ENCODE measurements around the gene EPN2.
A peak's percentile ranks its signal among the peaks of the same experiment; 100 is the strongest.

EPN2 gene

DNA sequence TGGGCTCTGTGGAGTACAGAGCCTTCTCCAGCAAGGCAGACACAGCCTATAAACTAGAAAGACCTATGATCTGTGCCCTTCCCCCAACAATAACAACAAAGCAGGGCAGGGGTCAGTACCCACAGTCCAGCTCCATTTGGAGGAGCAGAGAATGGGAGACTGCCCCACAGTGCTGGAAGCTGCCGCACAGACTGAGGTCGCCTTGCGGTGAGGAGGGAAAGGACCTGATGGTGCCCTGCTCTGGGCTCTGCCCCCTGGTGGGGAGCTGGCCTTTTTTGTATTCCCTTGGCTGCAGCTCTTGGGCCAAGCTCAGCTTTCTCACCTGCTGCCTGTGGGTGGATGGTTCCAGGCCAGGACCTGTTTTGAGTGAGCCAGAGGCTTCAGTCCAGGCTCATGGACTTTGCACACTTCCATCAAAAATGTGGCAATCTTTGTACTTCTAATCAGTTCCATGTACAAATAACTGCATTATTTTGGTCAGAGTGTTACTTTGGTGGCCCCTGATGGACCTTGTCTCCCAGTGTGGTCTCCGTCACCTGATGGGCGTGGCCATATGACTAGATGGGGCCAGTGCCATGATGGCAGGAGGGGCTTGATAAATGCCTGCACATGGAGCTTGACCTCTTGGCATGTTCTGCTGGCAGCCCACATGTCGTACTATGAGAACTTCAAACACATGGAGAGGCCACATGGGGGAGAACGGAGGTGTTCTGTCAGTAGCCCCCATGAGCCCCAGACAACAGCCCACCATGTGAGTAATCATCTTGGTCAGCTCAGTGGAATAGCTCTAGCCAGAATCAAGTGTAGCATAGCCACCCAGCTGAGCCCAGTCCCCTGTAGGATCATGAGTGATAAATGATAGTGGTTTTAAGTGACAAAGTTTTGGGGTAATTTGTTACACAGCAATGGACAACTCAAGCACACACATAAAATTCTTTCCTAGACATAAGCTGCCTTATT, 101.1 kb downstream of the EPN2 start:
- peak; percentile 66 for TF ChIP-seq CTCF (IDR thresholded peaks at IDR 0.05; ENCODE audit: control extremely low read depth, extremely low read depth, low read depth, missing control alignments)
- POLR2A ChIA-PET: interaction anchor here (1.3 kb wide), 1 partner anchor 40 kb away, joined by 5 read pairs; the partner anchor contains the start of gene MAPK7
- peak; percentile 84 for DNase-seq (ENCODE audit: extremely low spot score)
- CTCF ChIA-PET: interaction anchor here (0.8 to 3.1 kb wide), 23 partner anchors 8 to 424 kb away, joined by 3 to 18 read pairs (median 5); partner anchors contain the start of genes B9D1 and MAPK7

- POLR2A ChIA-PET: no interaction called here
- no peak for DNase-seq (ENCODE audit: extremely low spot score)
- CTCF ChIA-PET: interaction anchor here (0.6 to 3.1 kb wide), 15 partner anchors 8 to 423 kb away, joined by 3 to 18 read pairs (median 6); partner anchors contain the start of genes B9D1 and MAPK7
Observed at GRCh38 chr17:19339341-19339815, 102.2 kb downstream of the EPN2 start.

DNA sequence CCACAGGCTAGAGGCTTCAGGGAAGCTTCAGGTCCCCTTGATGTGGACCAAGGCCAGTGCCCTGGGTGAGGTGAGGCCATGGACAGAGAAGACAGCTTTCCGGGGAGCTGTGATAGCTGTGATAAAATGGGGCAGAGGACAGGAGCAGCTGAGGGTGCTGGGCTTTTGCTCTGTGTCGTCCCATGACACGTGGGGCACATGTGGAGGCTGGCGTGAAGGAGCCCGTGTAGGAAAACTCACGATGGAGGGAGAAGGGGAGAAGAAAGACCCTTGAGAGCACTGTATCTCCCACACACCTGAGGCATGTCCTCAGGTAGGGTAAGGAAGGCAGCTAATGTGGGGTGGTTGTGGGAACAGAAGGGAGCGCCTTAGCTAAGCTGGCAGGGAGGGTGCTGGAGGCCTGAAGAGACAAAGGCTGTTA, 104.1 kb downstream of the EPN2 start:
- no peak for TF ChIP-seq CTCF (IDR thresholded peaks at IDR 0.05; ENCODE audit: control extremely low read depth, extremely low read depth, low read depth, missing control alignments)
- POLR2A ChIA-PET: no interaction called here
- DNase-seq (ENCODE audit: extremely low spot score): no peak
- CTCF ChIA-PET: interaction anchor here (0.9 to 2.6 kb wide), 4 partner anchors 19 to 175 kb away, joined by 3 to 11 read pairs (median 3); partner anchors contain the start of gene B9D1

More at GRCh38 chr17:19339341-19339815, 102.2 kb downstream of the EPN2 start:
- TF ChIP-seq CTCF (IDR thresholded peaks at IDR 0.05; ENCODE audit: control extremely low read depth, extremely low read depth, low read depth, missing control alignments): no peak

DNA sequence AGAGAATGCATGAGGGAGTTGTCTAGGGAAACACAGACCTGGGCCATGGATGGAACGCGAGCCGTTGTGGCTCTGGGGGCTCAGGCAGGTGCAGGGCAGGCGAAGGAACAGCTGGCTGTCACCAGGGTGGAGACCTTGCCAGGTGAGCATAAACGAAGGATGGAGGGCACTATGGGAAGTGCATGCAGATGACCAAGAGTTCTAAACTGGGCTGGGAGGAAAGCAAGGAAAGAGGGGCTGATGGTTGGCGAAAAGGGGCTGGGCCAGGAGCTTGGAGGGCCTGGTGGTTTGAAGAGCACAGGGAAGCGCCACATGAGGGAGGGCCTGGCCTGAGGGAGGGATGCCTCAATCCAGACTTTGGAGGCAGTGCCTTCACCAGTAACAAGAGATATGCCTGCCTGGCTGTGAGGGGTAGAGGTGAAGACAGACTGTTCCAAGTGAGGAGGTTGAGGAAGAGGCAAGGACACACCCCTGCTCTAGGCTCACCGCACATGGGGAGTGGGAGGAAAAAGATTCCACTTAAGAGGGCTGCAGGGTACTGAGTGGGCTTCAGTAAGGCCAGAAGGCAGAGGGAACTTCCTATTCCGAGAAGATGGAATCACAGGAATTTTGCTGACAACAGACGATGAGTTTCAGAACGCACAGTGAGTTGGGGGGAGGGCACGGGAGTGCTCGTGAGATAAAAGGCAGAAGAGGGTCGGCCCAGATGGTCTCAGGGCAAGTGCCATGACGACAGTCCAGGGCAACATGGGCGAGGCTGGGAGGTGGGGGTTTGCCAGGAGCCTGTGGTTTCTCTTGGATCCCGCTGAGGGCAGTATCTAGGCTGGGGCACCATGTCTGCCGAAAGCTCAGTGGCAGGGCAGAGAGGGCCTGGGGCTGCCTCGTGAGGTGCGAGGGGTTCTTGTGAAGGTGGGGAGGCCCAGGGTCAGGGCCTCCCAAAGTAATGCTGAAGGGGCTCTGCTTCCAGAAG, 104.8 kb downstream of the EPN2 start:
- POLR2A ChIA-PET: no interaction called here
- DNase-seq (ENCODE audit: extremely low spot score): no peak
- TF ChIP-seq CTCF (IDR thresholded peaks at IDR 0.05; ENCODE audit: control extremely low read depth, extremely low read depth, low read depth, missing control alignments): no peak
- CTCF ChIA-PET: interaction anchor here (0.9 to 2.6 kb wide), 4 partner anchors 19 to 174 kb away, joined by 3 to 11 read pairs (median 3); partner anchors contain the start of gene B9D1

GRCh38 chr17:19342611-19343255, 105.6 kb downstream of the EPN2 start:
- DNase-seq (ENCODE audit: extremely low spot score): no peak
- ChIA-PET CTCF (interaction anchor here (1.2 to 2.6 kb wide), 2 partner anchors 12 to 19 kb away, joined by 3 to 11 read pairs; partner anchors contain the start of gene B9D1), POLR2A (no interaction called here)
- no peak for TF ChIP-seq CTCF (IDR thresholded peaks at IDR 0.05; ENCODE audit: control extremely low read depth, extremely low read depth, low read depth, missing control alignments)

Measured in GM10248 (cell line).